IMR-90 (cell line): Measurements from ENCODE around the gene GXYLT1. TPM values are rescaled to one million over a fixed set of nuclear protein-coding genes. Genes with fewer than 3 reads are reported as not detected.

Experiments used
- ATAC-seq: fragments of 200-7000 bp; cut with Tn5 transposase; 2 replicates; pipeline ENCODE4 v1.9.1; 2020; ENCODE audit warnings: low read depth, mild to moderate bottlenecking, moderate library complexity
- BruUV-seq: library from RNA; stranded (reverse); fragments of 400-500 nt; replicated peaks from 2 replicates; lab custom pipeline; 2021; lab: Mats Ljungman, UMichigan
- CTCF ChIA-PET: fragments of 300-600 bp; formaldehyde crosslinking; extraction: SDS; loops from one replicate; lab custom pipeline; 2021; ENCODE audit warnings: antibody characterized with exemption; lab: Yijun Ruan, JAX
- POLR2A ChIA-PET: fragments of 300-600 bp; sonication (Branson Sonifier 250); formaldehyde crosslinking; loops from one replicate; lab custom pipeline; 2022; ENCODE audit warnings: antibody characterized with exemption; ENCODE audit not compliant: unreplicated experiment; lab: Charles Lee
- DNase-seq: peaks from one replicate; pipeline ENCODE4 v3.0.0; 2013
- H2AFZ ChIP-seq: replicated peaks from 2 replicates; pipeline ENCODE3; 2013; ENCODE audit warnings: low read length, mild to moderate bottlenecking; ENCODE audit not compliant: poor library complexity
- H2AK5ac ChIP-seq: 2 replicates; pipeline ENCODE4 v1.6.1; 2013; ENCODE audit warnings: low read depth, low read length, inconsistent platforms
- H2AK9ac ChIP-seq: replicated peaks from 2 replicates; pipeline ENCODE3; 2013; ENCODE audit warnings: mild to moderate bottlenecking, low read depth, low read length, moderate library complexity; ENCODE audit not compliant: poor library complexity
- H2BK120ac ChIP-seq: 2 replicates; pipeline ENCODE4 v1.6.1; 2013; ENCODE audit warnings: low read depth, low read length, inconsistent platforms
- H2BK15ac ChIP-seq: 3 replicates; pipeline ENCODE4 v1.6.1; 2013; ENCODE audit warnings: low read depth, low read length, inconsistent platforms
- H2BK20ac ChIP-seq: 2 replicates; pipeline ENCODE4 v1.6.1; 2013; ENCODE audit warnings: low read depth, mild to moderate bottlenecking, inconsistent platforms, low read length, moderate library complexity
- H2BK5ac ChIP-seq: 2 replicates; pipeline ENCODE4 v1.6.1; 2013; ENCODE audit warnings: mild to moderate bottlenecking, low read depth, low read length, inconsistent platforms; ENCODE audit not compliant: poor library complexity, severe bottlenecking
- H3K14ac ChIP-seq: replicated peaks from 2 replicates; pipeline ENCODE4 v1.6.1; 2013; ENCODE audit warnings: low read depth, low read length, inconsistent platforms
- H3K18ac ChIP-seq: 2 replicates; pipeline ENCODE4 v1.6.1; 2013; ENCODE audit warnings: low read depth, low read length, control low read depth
- H3K23ac ChIP-seq: 2 replicates; pipeline ENCODE4 v1.6.1; 2013; ENCODE audit warnings: low read depth, low read length, inconsistent platforms
- H3K27ac ChIP-seq: 2 replicates; pipeline ENCODE4 v1.5.1; 2013; ENCODE audit warnings: mild to moderate bottlenecking, control low read depth, low read length; ENCODE audit not compliant: insufficient read depth
- H3K27me3 ChIP-seq: 2 replicates; pipeline ENCODE4 v1.6.1; 2013; ENCODE audit warnings: low read length; ENCODE audit not compliant: control insufficient read depth, insufficient read depth
- H3K36me3 ChIP-seq: 2 replicates; pipeline ENCODE4 v1.6.1; 2013; ENCODE audit warnings: low read length, mixed read lengths; ENCODE audit not compliant: control insufficient read depth, insufficient read depth
- H3K4ac ChIP-seq: 2 replicates; pipeline ENCODE4 v1.6.1; 2013; ENCODE audit warnings: low read depth, low read length, inconsistent platforms
- H3K4me1 ChIP-seq: 2 replicates; pipeline ENCODE4 v1.6.1; 2013; ENCODE audit warnings: low read length, mixed read lengths; ENCODE audit not compliant: control insufficient read depth, insufficient read depth
- H3K4me2 ChIP-seq: 2 replicates; pipeline ENCODE4 v1.6.1; 2013; ENCODE audit warnings: low read depth, mild to moderate bottlenecking, control low read depth, low read length, moderate library complexity
- H3K4me3 ChIP-seq: 2 replicates; pipeline ENCODE4 v1.5.1; 2013; ENCODE audit warnings: low read depth, mild to moderate bottlenecking, control low read depth, low read length, moderate library complexity; ENCODE audit not compliant: insufficient read depth
- H3K56ac ChIP-seq: 2 replicates; pipeline ENCODE4 v1.6.1; 2013; ENCODE audit warnings: low read length, inconsistent platforms; ENCODE audit not compliant: insufficient read depth; ENCODE audit errors: extremely low read depth
- H3K79me1 ChIP-seq, 2 experiments: 2 replicates each; pipeline ENCODE4 v1.6.1; 2013; ENCODE audit warnings: low read length in 2 of 2, inconsistent platforms in 1 of 2, low read depth in 1 of 2
- H3K9ac ChIP-seq: 2 replicates; pipeline ENCODE4 v1.6.1; 2013; ENCODE audit warnings: low read depth, low read length, control low read depth
- H3K9me1 ChIP-seq: 2 replicates; pipeline ENCODE4 v1.6.1; 2013; ENCODE audit warnings: low read length, inconsistent platforms; ENCODE audit not compliant: insufficient read depth
- H3K9me3 ChIP-seq: 2 replicates; pipeline ENCODE4 v1.6.1; 2013; ENCODE audit warnings: low read length; ENCODE audit not compliant: control insufficient read depth, insufficient read depth
- H4K20me1 ChIP-seq: 2 replicates; pipeline ENCODE4 v1.6.1; 2013; ENCODE audit warnings: low read length, inconsistent platforms; ENCODE audit not compliant: insufficient read depth
- H4K5ac ChIP-seq: 2 replicates; pipeline ENCODE4 v1.6.1; 2013; ENCODE audit warnings: mild to moderate bottlenecking, low read depth, low read length, control low read depth
- H4K8ac ChIP-seq, 2 experiments: 2 replicates each; pipeline ENCODE4 v1.6.1; 2013; ENCODE audit warnings: low read depth in 2 of 2, low read length in 2 of 2, control low read depth in 1 of 2, inconsistent platforms in 1 of 2
- H4K91ac ChIP-seq: 2 replicates; pipeline ENCODE4 v1.6.1; 2013; ENCODE audit warnings: low read depth, low read length, inconsistent platforms; ENCODE audit not compliant: insufficient read depth
- BHLHE40 ChIP-seq: fragments of 150-350 bp; IDR thresholded peaks from 2 replicates; pipeline ENCODE4 v1.6.1; 2016; ENCODE audit warnings: mild to moderate bottlenecking, low read depth, low read length
- CEBPB ChIP-seq: IDR thresholded peaks from 2 replicates; pipeline ENCODE4 v1.6.1; 2012; ENCODE audit warnings: low read depth, low read length, improper control_type of control experiment
- CHD1 ChIP-seq: IDR thresholded peaks from 2 replicates; pipeline ENCODE4 v1.6.1; 2012; ENCODE audit warnings: low read depth, low read length, improper control_type of control experiment
- CTCF ChIP-seq: conservative IDR thresholded peaks from 2 replicates; pipeline ENCODE4 v1.5.1; 2012; ENCODE audit warnings: mild to moderate bottlenecking, low read depth, low read length, improper control_type of control experiment
- FOS ChIP-seq: fragments of 150-350 bp; IDR thresholded peaks from 2 replicates; pipeline ENCODE4 v1.6.1; 2016; ENCODE audit warnings: low read depth, low read length
- MAFK ChIP-seq: IDR thresholded peaks from 2 replicates; pipeline ENCODE4 v1.6.1; 2012; ENCODE audit warnings: low read depth, low read length, improper control_type of control experiment
- MAZ ChIP-seq: IDR thresholded peaks from 2 replicates; pipeline ENCODE4 v1.6.1; 2012; ENCODE audit warnings: low read depth, mild to moderate bottlenecking, low read length, improper control_type of control experiment, moderate library complexity, borderline replicate concordance
- MXI1 ChIP-seq: IDR thresholded peaks from 2 replicates; pipeline ENCODE4 v1.6.1; 2012; ENCODE audit warnings: low read depth, mild to moderate bottlenecking, low read length, moderate library complexity, borderline replicate concordance
- NFE2L2 ChIP-seq: fragments of 150-350 bp; IDR thresholded peaks from 2 replicates; pipeline ENCODE4 v1.6.1; 2016; ENCODE audit warnings: low read depth, mild to moderate bottlenecking, low read length
- POLR2A ChIP-seq: IDR thresholded peaks from 2 replicates; pipeline ENCODE4 v1.6.1; 2012; ENCODE audit warnings: mild to moderate bottlenecking, low read depth, low read length
- RAD21 ChIP-seq: IDR thresholded peaks from 2 replicates; pipeline ENCODE4 v1.6.1; 2012; ENCODE audit warnings: low read length, improper control_type of control experiment
- RCOR1 ChIP-seq: IDR thresholded peaks from 2 replicates; pipeline ENCODE4 v1.6.1; 2012; ENCODE audit warnings: mild to moderate bottlenecking, low read length, improper control_type of control experiment; ENCODE audit not compliant: insufficient replicate concordance
- RFX5 ChIP-seq: IDR thresholded peaks from 2 replicates; pipeline ENCODE4 v1.8.0; 2012; ENCODE audit warnings: low read depth, mild to moderate bottlenecking, low read length, moderate library complexity
- SMC3 ChIP-seq: fragments of 150-350 bp; IDR thresholded peaks from 2 replicates; pipeline ENCODE4 v1.6.1; 2016; ENCODE audit warnings: low read depth, mild to moderate bottlenecking, antibody characterized with exemption, low read length, moderate library complexity
- USF2 ChIP-seq: fragments of 150-350 bp; IDR thresholded peaks from 2 replicates; pipeline ENCODE4 v1.6.1; 2017; ENCODE audit warnings: mild to moderate bottlenecking, antibody characterized with exemption, low read length, low read depth
- dilution Hi-C: fragments of 300-500 bp; cut with HindIII; formaldehyde crosslinking; loops from one replicate; pipeline ENCODE4 v1.14.3; 2018; ENCODE audit warnings: low sequenced_read_pairs; ENCODE audit not compliant: unreplicated experiment
- in situ Hi-C: fragments of 300-500 bp; cut with MboI; formaldehyde crosslinking; loops from 3 replicates; pipeline ENCODE4 v1.14.3; 2019; ENCODE audit warnings: low sequenced_read_pairs, inconsistent platforms, mixed read lengths
- intact Hi-C: fragments of 100-400 bp; cut with micrococcal nuclease; formaldehyde crosslinking; loops from 2 replicates; pipeline ENCODE4 v1.10.0; 2022
- polyA plus RNA-seq, 3 experiments: library from polyadenylated mRNA; depleted of rRNA; stranded (reverse); fragments of >200 nt; gene quantifications; 2 replicates each; pipeline ENCODE4 v1.2.3, GENCODE V29; 2012; ENCODE audit warnings: low replicate concordance in 1 of 3
- total RNA-seq: library from RNA; depleted of rRNA; stranded (reverse); fragments of >200 nt; gene quantifications from 2 replicates; pipeline ENCODE4 v1.2.3, GENCODE V29; 2012
- TF ChIP-seq, protein P1 (sequence below): fragments of 150-350 bp; IDR thresholded peaks from 2 replicates; pipeline ENCODE4 v1.6.1; 2016; ENCODE audit warnings: low read depth, mild to moderate bottlenecking, low read length, moderate library complexity, borderline replicate concordance

GXYLT1 gene
- total and polyA plus RNA-seq, 2 of the 4 experiments (the other 2 are of a cell fraction): 8.5 to 8.6 TPM

DNA sequence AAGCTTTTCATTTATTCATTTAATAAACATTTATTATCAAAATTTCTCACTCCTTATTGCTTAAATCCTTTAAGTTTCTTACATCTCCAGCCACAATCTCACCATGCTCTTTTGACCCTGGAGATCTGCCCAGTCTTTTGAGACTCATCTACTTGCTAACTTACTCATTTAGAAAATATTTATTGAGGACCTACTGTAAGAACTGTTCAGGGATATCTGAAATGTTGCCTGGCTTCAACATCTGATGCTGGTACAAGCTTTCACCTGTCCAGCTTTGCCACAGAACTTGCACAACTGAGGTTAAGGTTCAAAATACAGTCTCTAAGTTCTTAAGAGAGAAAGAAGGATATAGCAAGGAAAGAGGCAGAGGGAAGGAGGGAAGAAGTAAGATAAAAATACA is 17.5 kb upstream of the GXYLT1 start:
- ATAC-seq: peak; percentile 69
- H3K9me3 ChIP-seq: no peaks in the 10 kb centered on the region
- dilution Hi-C loops (no loop called here), in situ Hi-C loops (no loop called here), intact Hi-C loops (no loop called here)
- no peak overlapping the region for H3K27ac ChIP-seq
- H4K8ac ChIP-seq: no peak overlapping the region
- no peak overlapping the region for H3K4me3 ChIP-seq
- H4K5ac ChIP-seq: no peak overlapping the region
- TF ChIP-seq FOS (no peak), MXI1 (no peak), BHLHE40 (no peak), CHD1 (no peak), MAFK (no peak), RCOR1 (no peak), SMC3 (no peak), CEBPB (no peak), RAD21 (no peak), USF2 (no peak), MAZ (no peak), CTCF (no peak), NFE2L2 (no peak), RFX5 (no peak), POLR2A (no peak)
- TF ChIP-seq, protein P1, sequence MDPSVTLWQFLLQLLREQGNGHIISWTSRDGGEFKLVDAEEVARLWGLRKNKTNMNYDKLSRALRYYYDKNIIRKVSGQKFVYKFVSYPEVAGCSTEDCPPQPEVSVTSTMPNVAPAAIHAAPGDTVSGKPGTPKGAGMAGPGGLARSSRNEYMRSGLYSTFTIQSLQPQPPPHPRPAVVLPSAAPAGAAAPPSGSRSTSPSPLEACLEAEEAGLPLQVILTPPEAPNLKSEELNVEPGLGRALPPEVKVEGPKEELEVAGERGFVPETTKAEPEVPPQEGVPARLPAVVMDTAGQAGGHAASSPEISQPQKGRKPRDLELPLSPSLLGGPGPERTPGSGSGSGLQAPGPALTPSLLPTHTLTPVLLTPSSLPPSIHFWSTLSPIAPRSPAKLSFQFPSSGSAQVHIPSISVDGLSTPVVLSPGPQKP: no peak
- H3K36me3 ChIP-seq: peaks cover 4% of the 10 kb centered on the region
- no peak overlapping the region for H3K23ac ChIP-seq
- no peak overlapping the region for H2BK120ac ChIP-seq
- H2AFZ ChIP-seq: no peak overlapping the region
- BruUV-seq: no TSS peak
- H2AK5ac ChIP-seq: no peak overlapping the region
- POLR2A ChIA-PET: no interaction called here
- no peaks in the 10 kb centered on the region for H3K27me3 ChIP-seq
- H3K18ac ChIP-seq: no peak overlapping the region
- H2BK20ac ChIP-seq: no peak overlapping the region
- no peak overlapping the region for H2AK9ac ChIP-seq
- H3K4ac ChIP-seq: no peak overlapping the region
- no peak overlapping the region; the same call in 1 of the 2 replicates for H3K4me2 ChIP-seq
- no peak overlapping the region for H2BK15ac ChIP-seq
- H3K9ac ChIP-seq: no peak overlapping the region
- H4K91ac ChIP-seq: no peak overlapping the region
- H3K9me1 ChIP-seq: 0 out of 2 replicates have a peak, but pooled peaks cover 2% of the 10 kb centered on the region
- no peak overlapping the region for H3K14ac ChIP-seq
- H2BK5ac ChIP-seq: no peak overlapping the region
- H4K20me1 ChIP-seq: no peaks in the 10 kb centered on the region; the same call in 1 of the 2 replicates
- DNase-seq: peak; percentile 67
- no peak overlapping the region for H3K56ac ChIP-seq
- peaks cover 3% of the 10 kb centered on the region in 2 experiments; a peak in 2 of 4 replicates for H3K79me1 ChIP-seq
- H3K4me1 ChIP-seq: peaks cover 4% of the 10 kb centered on the region
- CTCF ChIA-PET: no interaction called here
